HG02870 (cell line): Measurements from ENCODE around the gene KLK3.
"Not testable (repeated sequence)": the region's sequence is repeated elsewhere in the genome, so short reads cannot be mapped to it uniquely, and the experiment has no call there.

Experiments
- ATAC-seq: cut with Tn5 transposase; IDR thresholded peaks from one replicate; pipeline ENCODE4 v1.9.1; 2021; ENCODE audit warnings: mild to moderate bottlenecking, moderate library complexity; ENCODE audit not compliant: unreplicated experiment

Gene KLK3

GRCh38 chr19:50854636-50855410 is at the start of gene KLK3:
Gene KLK3, plus strand, starts transcription at chr19:50854915. Its CDS starts 41 bp downstream, at chr19:50854956.
- no peak for ATAC-seq

GRCh38 chr19:50808856-50809255 is 45.9 kb upstream of the KLK3 start:
- ATAC-seq, result no peak

GRCh38 chr19:50811622-50812238 is 43.0 kb upstream of the KLK3 start:
- ATAC-seq, result not testable (repeated sequence)

- ATAC-seq, result no peak
Measured at GRCh38 chr19:50812474-50812873, 42.2 kb upstream of the KLK3 start.

GRCh38 chr19:50814883-50815282 is 39.8 kb upstream of the KLK3 start:
- no peak for ATAC-seq

GRCh38 chr19:50815439-50815838 is 39.3 kb upstream of the KLK3 start:
- ATAC-seq, result no peak

- ATAC-seq, result peak; percentile 60
Measured at GRCh38 chr19:50817941-50818858, 36.5 kb upstream of the KLK3 start.

GRCh38 chr19:50818859-50819472 is 35.7 kb upstream of the KLK3 start:
- no peak for ATAC-seq

- ATAC-seq, result no peak
Measured at GRCh38 chr19:50819636-50820035, 35.1 kb upstream of the KLK3 start.

GRCh38 chr19:50820086-50820485 is 34.6 kb upstream of the KLK3 start:
- ATAC-seq, result no peak

- no peak for ATAC-seq
Measured at GRCh38 chr19:50820549-50821247, 34.0 kb upstream of the KLK3 start.

GRCh38 chr19:50821248-50821612 is 33.5 kb upstream of the KLK3 start:
- no peak for ATAC-seq

- no peak for ATAC-seq
Measured at GRCh38 chr19:50821622-50822021, 33.1 kb upstream of the KLK3 start.

- ATAC-seq, result no peak
Measured at GRCh38 chr19:50822661-50823208, 32.0 kb upstream of the KLK3 start.

GRCh38 chr19:50823389-50824042 is 31.2 kb upstream of the KLK3 start, which contains the start of gene KLK1:
Gene KLK1, minus strand, starts transcription at chr19:50823787. Its CDS starts 39 bp downstream, at chr19:50823748.
- ATAC-seq, result no peak

- ATAC-seq, result no peak
Measured at GRCh38 chr19:50826492-50827240, 28.0 kb upstream of the KLK3 start.

GRCh38 chr19:50827476-50827875 is 27.2 kb upstream of the KLK3 start:
- no peak for ATAC-seq

- no peak for ATAC-seq
Measured at GRCh38 chr19:50829801-50830200, 24.9 kb upstream of the KLK3 start.
